Measurements from ENCODE around the gene ID1. TPM values are rescaled to one million over a fixed set of nuclear protein-coding genes. Genes with fewer than 3 reads are reported as not detected.

ID1 gene
- total RNA-seq, 1 experiment from 2014 or later: 88.8 TPM

DNA sequence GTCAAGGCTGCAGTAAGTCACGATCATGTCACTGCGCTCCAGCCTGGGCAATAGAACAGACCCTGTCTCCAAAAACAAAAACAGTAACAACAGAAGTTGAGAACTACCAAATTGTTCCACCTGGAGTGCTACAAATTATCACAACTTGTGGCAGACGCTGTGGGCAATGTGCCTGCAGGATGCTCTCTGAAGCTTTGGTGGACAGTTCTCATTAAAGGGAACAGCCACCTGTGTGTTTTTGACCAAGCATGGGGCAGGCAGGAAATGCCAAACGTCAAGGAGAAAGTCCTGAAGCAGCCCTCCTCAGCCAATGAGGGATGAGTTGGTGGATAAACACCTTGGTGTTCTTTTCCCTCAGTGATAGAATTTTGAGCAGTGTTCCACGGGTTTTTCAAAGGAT, 48.5 kb downstream of the ID1 start (continued):
- TF ChIP-seq, protein P1, sequence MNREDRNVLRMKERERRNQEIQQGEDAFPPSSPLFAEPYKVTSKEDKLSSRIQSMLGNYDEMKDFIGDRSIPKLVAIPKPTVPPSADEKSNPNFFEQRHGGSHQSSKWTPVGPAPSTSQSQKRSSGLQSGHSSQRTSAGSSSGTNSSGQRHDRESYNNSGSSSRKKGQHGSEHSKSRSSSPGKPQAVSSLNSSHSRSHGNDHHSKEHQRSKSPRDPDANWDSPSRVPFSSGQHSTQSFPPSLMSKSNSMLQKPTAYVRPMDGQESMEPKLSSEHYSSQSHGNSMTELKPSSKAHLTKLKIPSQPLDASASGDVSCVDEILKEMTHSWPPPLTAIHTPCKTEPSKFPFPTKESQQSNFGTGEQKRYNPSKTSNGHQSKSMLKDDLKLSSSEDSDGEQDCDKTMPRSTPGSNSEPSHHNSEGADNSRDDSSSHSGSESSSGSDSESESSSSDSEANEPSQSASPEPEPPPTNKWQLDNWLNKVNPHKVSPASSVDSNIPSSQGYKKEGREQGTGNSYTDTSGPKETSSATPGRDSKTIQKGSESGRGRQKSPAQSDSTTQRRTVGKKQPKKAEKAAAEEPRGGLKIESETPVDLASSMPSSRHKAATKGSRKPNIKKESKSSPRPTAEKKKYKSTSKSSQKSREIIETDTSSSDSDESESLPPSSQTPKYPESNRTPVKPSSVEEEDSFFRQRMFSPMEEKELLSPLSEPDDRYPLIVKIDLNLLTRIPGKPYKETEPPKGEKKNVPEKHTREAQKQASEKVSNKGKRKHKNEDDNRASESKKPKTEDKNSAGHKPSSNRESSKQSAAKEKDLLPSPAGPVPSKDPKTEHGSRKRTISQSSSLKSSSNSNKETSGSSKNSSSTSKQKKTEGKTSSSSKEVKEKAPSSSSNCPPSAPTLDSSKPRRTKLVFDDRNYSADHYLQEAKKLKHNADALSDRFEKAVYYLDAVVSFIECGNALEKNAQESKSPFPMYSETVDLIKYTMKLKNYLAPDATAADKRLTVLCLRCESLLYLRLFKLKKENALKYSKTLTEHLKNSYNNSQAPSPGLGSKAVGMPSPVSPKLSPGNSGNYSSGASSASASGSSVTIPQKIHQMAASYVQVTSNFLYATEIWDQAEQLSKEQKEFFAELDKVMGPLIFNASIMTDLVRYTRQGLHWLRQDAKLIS (CRISPR knock-in tag; IDR thresholded peaks at IDR 0.05; ENCODE audit: borderline replicate concordance): no peak
- TF ChIP-seq SMAD3 (CRISPR knock-in tag; IDR thresholded peaks at IDR 0.05; ENCODE audit: borderline replicate concordance): no peak
- TF ChIP-seq, protein P2, sequence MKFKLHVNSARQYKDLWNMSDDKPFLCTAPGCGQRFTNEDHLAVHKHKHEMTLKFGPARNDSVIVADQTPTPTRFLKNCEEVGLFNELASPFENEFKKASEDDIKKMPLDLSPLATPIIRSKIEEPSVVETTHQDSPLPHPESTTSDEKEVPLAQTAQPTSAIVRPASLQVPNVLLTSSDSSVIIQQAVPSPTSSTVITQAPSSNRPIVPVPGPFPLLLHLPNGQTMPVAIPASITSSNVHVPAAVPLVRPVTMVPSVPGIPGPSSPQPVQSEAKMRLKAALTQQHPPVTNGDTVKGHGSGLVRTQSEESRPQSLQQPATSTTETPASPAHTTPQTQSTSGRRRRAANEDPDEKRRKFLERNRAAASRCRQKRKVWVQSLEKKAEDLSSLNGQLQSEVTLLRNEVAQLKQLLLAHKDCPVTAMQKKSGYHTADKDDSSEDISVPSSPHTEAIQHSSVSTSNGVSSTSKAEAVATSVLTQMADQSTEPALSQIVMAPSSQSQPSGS (CRISPR knock-in tag; IDR thresholded peaks at IDR 0.05; ENCODE audit: borderline replicate concordance, low read depth): no peak
- TF ChIP-seq ZNF317 (CRISPR knock-in tag; IDR thresholded peaks at IDR 0.05; ENCODE audit: borderline replicate concordance, low read depth): no peak
- no peak for TF ChIP-seq ZNF671 (CRISPR knock-in tag; IDR thresholded peaks at IDR 0.05)

DNA sequence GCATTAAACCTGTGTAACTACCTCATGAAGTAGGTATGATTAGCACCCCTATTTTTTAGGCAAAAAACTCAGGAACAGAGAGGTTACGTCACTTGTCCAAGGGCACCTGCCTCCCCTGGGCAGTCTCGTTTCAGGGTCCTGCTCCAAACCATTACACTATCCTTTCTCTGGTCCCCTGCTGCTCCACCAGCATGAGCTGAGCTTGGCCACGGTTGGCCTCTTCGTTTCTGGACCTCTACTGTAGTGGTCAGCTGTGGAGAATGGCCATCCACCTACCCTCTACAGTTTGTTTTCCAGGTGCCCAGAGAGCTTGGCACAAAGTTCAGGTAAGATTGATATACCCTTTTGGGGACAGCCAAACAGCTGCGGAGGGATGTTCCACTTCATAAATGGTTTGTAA, 49.4 kb downstream of the ID1 start:
- no peak overlapping the region for H3K27ac Mint-ChIP-seq
- ChIA-PET CTCF (interaction anchor here (0.6 to 5.3 kb wide), 5 partner anchors 20 to 92 kb away, joined by 3 to 27 read pairs (median 5); partner anchors contain the start of gene BCL2L1), POLR2A (interaction anchor here (0.6 kb wide), 1 partner anchor 27 kb away, joined by 3 read pairs; no protein-coding TSS in a partner anchor)
- peaks cover 4% of the 10 kb centered on the region for H3K27me3 Mint-ChIP-seq (ENCODE audit: low read depth)
- H3K4me1 Mint-ChIP-seq: no peaks in the 10 kb centered on the region
- no peak overlapping the region for H3K4me3 Mint-ChIP-seq
- ATAC-seq (no peak), DNase-seq (ENCODE audit: low spot score) (no peak)
- H3K9me3 Mint-ChIP-seq: no peaks in the 10 kb centered on the region
- H3K36me3 Mint-ChIP-seq: no peaks in the 10 kb centered on the region
- TF ChIP-seq HMGA2 (CRISPR knock-in tag; IDR thresholded peaks at IDR 0.05) (no peak), SMAD4 (CRISPR knock-in tag; IDR thresholded peaks at IDR 0.05) (no peak), ZBTB21 (CRISPR knock-in tag; IDR thresholded peaks at IDR 0.05; ENCODE audit: borderline replicate concordance) (no peak), MXD4 (CRISPR knock-in tag; IDR thresholded peaks at IDR 0.05; ENCODE audit: borderline replicate concordance) (no peak), NR3C1 (CRISPR knock-in tag; conservative IDR thresholded peaks at IDR 0.05; ENCODE audit: low read depth) (no peak), OVOL2 (CRISPR knock-in tag; IDR thresholded peaks at IDR 0.05; ENCODE audit: borderline replicate concordance) (no peak), NFE2L1 (CRISPR knock-in tag; IDR thresholded peaks at IDR 0.05) (no peak), ELF4 (CRISPR knock-in tag; IDR thresholded peaks at IDR 0.05; ENCODE audit: low read depth) (no peak), FOXP1 (CRISPR knock-in tag; IDR thresholded peaks at IDR 0.05; ENCODE audit: borderline replicate concordance) (no peak)
- TF ChIP-seq, protein P3, sequence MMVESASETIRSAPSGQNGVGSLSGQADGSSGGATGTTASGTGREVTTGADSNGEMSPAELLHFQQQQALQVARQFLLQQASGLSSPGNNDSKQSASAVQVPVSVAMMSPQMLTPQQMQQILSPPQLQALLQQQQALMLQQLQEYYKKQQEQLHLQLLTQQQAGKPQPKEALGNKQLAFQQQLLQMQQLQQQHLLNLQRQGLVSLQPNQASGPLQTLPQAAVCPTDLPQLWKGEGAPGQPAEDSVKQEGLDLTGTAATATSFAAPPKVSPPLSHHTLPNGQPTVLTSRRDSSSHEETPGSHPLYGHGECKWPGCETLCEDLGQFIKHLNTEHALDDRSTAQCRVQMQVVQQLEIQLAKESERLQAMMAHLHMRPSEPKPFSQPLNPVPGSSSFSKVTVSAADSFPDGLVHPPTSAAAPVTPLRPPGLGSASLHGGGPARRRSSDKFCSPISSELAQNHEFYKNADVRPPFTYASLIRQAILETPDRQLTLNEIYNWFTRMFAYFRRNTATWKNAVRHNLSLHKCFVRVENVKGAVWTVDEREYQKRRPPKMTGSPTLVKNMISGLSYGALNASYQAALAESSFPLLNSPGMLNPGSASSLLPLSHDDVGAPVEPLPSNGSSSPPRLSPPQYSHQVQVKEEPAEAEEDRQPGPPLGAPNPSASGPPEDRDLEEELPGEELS (CRISPR knock-in tag; IDR thresholded peaks at IDR 0.05): no peak
- TF ChIP-seq, protein P4, sequence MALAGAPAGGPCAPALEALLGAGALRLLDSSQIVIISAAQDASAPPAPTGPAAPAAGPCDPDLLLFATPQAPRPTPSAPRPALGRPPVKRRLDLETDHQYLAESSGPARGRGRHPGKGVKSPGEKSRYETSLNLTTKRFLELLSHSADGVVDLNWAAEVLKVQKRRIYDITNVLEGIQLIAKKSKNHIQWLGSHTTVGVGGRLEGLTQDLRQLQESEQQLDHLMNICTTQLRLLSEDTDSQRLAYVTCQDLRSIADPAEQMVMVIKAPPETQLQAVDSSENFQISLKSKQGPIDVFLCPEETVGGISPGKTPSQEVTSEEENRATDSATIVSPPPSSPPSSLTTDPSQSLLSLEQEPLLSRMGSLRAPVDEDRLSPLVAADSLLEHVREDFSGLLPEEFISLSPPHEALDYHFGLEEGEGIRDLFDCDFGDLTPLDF (CRISPR knock-in tag; IDR thresholded peaks at IDR 0.05): no peak
- TF ChIP-seq, protein P5, sequence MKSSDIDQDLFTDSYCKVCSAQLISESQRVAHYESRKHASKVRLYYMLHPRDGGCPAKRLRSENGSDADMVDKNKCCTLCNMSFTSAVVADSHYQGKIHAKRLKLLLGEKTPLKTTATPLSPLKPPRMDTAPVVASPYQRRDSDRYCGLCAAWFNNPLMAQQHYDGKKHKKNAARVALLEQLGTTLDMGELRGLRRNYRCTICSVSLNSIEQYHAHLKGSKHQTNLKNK (CRISPR knock-in tag; IDR thresholded peaks at IDR 0.05): no peak
- TF ChIP-seq, protein P6, sequence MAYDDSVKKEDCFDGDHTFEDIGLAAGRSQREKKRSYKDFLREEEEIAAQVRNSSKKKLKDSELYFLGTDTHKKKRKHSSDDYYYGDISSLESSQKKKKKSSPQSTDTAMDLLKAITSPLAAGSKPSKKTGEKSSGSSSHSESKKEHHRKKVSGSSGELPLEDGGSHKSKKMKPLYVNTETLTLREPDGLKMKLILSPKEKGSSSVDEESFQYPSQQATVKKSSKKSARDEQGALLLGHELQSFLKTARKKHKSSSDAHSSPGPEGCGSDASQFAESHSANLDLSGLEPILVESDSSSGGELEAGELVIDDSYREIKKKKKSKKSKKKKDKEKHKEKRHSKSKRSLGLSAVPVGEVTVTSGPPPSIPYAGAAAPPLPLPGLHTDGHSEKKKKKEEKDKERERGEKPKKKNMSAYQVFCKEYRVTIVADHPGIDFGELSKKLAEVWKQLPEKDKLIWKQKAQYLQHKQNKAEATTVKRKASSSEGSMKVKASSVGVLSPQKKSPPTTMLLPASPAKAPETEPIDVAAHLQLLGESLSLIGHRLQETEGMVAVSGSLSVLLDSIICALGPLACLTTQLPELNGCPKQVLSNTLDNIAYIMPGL (CRISPR knock-in tag; IDR thresholded peaks at IDR 0.05): no peak
- TF ChIP-seq, protein P7, sequence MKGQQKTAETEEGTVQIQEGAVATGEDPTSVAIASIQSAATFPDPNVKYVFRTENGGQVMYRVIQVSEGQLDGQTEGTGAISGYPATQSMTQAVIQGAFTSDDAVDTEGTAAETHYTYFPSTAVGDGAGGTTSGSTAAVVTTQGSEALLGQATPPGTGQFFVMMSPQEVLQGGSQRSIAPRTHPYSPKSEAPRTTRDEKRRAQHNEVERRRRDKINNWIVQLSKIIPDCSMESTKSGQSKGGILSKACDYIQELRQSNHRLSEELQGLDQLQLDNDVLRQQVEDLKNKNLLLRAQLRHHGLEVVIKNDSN (CRISPR knock-in tag; IDR thresholded peaks at IDR 0.05): no peak
- TF ChIP-seq, protein P8, sequence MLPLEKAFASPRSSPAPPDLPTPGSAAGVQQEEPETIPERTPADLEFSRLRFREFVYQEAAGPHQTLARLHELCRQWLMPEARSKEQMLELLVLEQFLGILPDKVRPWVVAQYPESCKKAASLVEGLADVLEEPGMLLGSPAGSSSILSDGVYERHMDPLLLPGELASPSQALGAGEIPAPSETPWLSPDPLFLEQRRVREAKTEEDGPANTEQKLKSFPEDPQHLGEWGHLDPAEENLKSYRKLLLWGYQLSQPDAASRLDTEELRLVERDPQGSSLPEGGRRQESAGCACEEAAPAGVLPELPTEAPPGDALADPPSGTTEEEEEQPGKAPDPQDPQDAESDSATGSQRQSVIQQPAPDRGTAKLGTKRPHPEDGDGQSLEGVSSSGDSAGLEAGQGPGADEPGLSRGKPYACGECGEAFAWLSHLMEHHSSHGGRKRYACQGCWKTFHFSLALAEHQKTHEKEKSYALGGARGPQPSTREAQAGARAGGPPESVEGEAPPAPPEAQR (CRISPR knock-in tag; IDR thresholded peaks at IDR 0.05): no peak
- TF ChIP-seq, protein P9, sequence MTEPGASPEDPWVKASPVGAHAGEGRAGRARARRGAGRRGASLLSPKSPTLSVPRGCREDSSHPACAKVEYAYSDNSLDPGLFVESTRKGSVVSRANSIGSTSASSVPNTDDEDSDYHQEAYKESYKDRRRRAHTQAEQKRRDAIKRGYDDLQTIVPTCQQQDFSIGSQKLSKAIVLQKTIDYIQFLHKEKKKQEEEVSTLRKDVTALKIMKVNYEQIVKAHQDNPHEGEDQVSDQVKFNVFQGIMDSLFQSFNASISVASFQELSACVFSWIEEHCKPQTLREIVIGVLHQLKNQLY (CRISPR knock-in tag; IDR thresholded peaks at IDR 0.05): no peak

Measured in WTC11 (cell line).